ENCODE data around the gene DUS4L.

- TF ChIP-seq GATA2 (IDR thresholded peaks at IDR 0.05; ENCODE audit: low read depth, low read length) = no peak
- TF ChIP-seq GATA3 (IDR thresholded peaks at IDR 0.05; ENCODE audit: low read depth, low read length) = no peak
Observed at GRCh38 chr7:107528461-107528860, 35.3 kb upstream of the DUS4L start.
